ENCODE measurements around the gene NFE2L1. TPM values are rescaled to one million over a fixed set of nuclear protein-coding genes. Genes with fewer than 3 reads are reported as not detected.
A peak's percentile ranks its signal among the peaks of the same experiment; 100 is the strongest.

NFE2L1 gene
- total RNA-seq, 1 experiment from 2014 or later, result 149 TPM

- DNase-seq (ENCODE audit: low spot score), result no peak
- Mint-ChIP-seq H3K9me3 (no peaks in the 10 kb centered on the region), H3K4me1 (peaks cover 20% of the 10 kb centered on the region), H3K27me3 (ENCODE audit: low read depth) (no peaks in the 10 kb centered on the region), H3K27ac (no peak overlapping the region), H3K36me3 (no peaks in the 10 kb centered on the region), H3K4me3 (no peak overlapping the region)
- ChIA-PET POLR2A (no interaction called here), CTCF (interaction anchor here (0.5 to 1.1 kb wide), 3 partner anchors 14 to 75 kb away, joined by 3 to 5 read pairs (median 3); no protein-coding TSS in a partner anchor)
- no peak for ATAC-seq
- TF ChIP-seq ZNF138 (CRISPR knock-in tag; conservative IDR thresholded peaks at IDR 0.05) (no peak), KAT7 (CRISPR knock-in tag; IDR thresholded peaks at IDR 0.05; ENCODE audit: borderline replicate concordance) (no peak), NR3C1 (CRISPR knock-in tag; conservative IDR thresholded peaks at IDR 0.05; ENCODE audit: low read depth) (no peak), ATF2 (CRISPR knock-in tag; IDR thresholded peaks at IDR 0.05; ENCODE audit: borderline replicate concordance, low read depth) (no peak), E2F5 (CRISPR knock-in tag; IDR thresholded peaks at IDR 0.05) (no peak)
These were observed 47.5 kb downstream of the NFE2L1 start for GRCh38 chr17:48095611-48096010.

- peaks cover 10% of the 10 kb centered on the region for H3K9me3 Mint-ChIP-seq
- DNase-seq (ENCODE audit: low spot score) (no peak), ATAC-seq (no peak)
- POLR2A ChIA-PET, result interaction anchor here (1.0 to 1.5 kb wide), 5 partner anchors 16 to 51 kb away, joined by 3 to 8 read pairs (median 7); no protein-coding TSS in a partner anchor
- peaks cover 5% of the 10 kb centered on the region; the same call in 1 of the 2 replicates for H3K27me3 Mint-ChIP-seq (ENCODE audit: low read depth)
- H3K4me1 Mint-ChIP-seq, result peaks cover 11% of the 10 kb centered on the region
- CTCF ChIA-PET, result interaction anchor here (0.6 to 3.3 kb wide), 10 partner anchors 20 to 236 kb away, joined by 3 to 19 read pairs (median 4); partner anchors contain the start of gene CDK5RAP3
- TF ChIP-seq ZNF281 (CRISPR knock-in tag; IDR thresholded peaks at IDR 0.05) (no peak), NFE2L1 (CRISPR knock-in tag; IDR thresholded peaks at IDR 0.05) (no peak), ZNF138 (CRISPR knock-in tag; conservative IDR thresholded peaks at IDR 0.05) (no peak), TEAD4 (CRISPR knock-in tag; IDR thresholded peaks at IDR 0.05) (no peak), ATF1 (CRISPR knock-in tag; IDR thresholded peaks at IDR 0.05) (no peak), ZNF263 (CRISPR knock-in tag; IDR thresholded peaks at IDR 0.05; ENCODE audit: low read depth) (no peak), TCF7 (CRISPR knock-in tag; IDR thresholded peaks at IDR 0.05; ENCODE audit: low read depth) (no peak), IRF1 (CRISPR knock-in tag; IDR thresholded peaks at IDR 0.05) (no peak), E2F1 (CRISPR knock-in tag; IDR thresholded peaks at IDR 0.05) (no peak), SOX15 (CRISPR knock-in tag; IDR thresholded peaks at IDR 0.05) (no peak), ZMAT4 (CRISPR knock-in tag; IDR thresholded peaks at IDR 0.05) (no peak)
- H3K4me3 Mint-ChIP-seq, result peak overlapping the region; percentile 87
- H3K36me3 Mint-ChIP-seq, result no peaks in the 10 kb centered on the region
- H3K27ac Mint-ChIP-seq, result peak overlapping the region; percentile 97
These were observed 52.0 kb downstream of the NFE2L1 start for GRCh38 chr17:48100160-48100559.
